ENCODE measurements around the gene CREBRF.

The CREBRF gene

DNA sequence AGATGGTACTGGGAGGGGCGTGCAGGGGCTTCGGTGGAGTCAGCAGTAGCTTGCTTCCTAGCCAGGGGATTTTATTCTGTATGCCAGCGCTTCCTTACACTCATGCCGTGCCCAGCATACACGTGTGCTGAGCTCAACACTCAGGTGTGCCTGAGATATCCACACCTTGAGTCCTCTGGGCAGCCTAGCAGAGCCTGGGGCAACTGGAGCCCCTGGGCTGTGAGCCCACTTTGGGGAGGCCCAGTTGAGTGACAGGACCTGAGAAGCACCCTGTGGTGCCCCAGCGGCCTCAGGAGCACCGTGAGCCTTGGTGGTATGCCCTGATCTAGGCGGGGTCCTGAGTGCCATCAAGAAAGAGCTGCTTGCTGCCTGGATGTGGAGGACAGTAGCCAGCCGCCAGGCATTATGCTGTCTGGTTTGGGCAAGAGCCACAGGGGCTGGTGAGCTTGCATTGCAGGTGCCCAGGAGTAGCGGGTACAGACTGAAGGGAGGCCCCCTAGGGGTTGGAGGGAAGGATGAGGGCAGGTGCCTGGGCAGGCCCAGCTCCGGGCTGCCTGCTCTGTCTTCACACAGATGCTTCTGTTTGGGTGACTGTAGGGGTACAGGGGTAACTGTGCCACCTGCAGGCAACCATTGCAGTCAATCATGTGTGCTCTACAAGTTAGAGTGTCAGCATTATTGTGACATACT is 131.0 kb downstream of the CREBRF start:
- H3K79me2 ChIP-seq (ENCODE audit: control insufficient read depth, insufficient read depth, low read length, unreplicated experiment) = no peaks in the 10 kb centered on the region
- no peaks in the 10 kb centered on the region for H3K4me1 ChIP-seq (ENCODE audit: control insufficient read depth, insufficient read depth, low read length, unreplicated experiment)
- H3K36me3 ChIP-seq (ENCODE audit: insufficient read depth, low read length) = no peaks in the 10 kb centered on the region
- no peak overlapping the region for H3K27ac ChIP-seq (ENCODE audit: low read depth, low read length)
- H3K27me3 ChIP-seq (ENCODE audit: insufficient read depth, low read length) = peaks cover 2% of the 10 kb centered on the region; the same call in 1 of the 2 replicates
- H3K4me3 ChIP-seq (ENCODE audit: low read depth, low read length) = no peak overlapping the region
- H2AFZ ChIP-seq (ENCODE audit: low read length, unreplicated experiment) = no peak overlapping the region

GRCh38 chr5:173188280-173188679 is 132.1 kb downstream of the CREBRF start:
- Histone ChIP-seq H3K79me2 (ENCODE audit: control insufficient read depth, insufficient read depth, low read length, unreplicated experiment) (no peaks in the 10 kb centered on the region), H3K4me3 (ENCODE audit: low read depth, low read length) (no peak overlapping the region), H3K36me3 (ENCODE audit: insufficient read depth, low read length) (no peaks in the 10 kb centered on the region), H3K27ac (ENCODE audit: low read depth, low read length) (no peak overlapping the region), H2AFZ (ENCODE audit: low read length, unreplicated experiment) (no peak overlapping the region), H3K27me3 (ENCODE audit: insufficient read depth, low read length) (peaks cover 2% of the 10 kb centered on the region; the same call in 1 of the 2 replicates), H3K4me1 (ENCODE audit: control insufficient read depth, insufficient read depth, low read length, unreplicated experiment) (no peaks in the 10 kb centered on the region)

Measured in ACC112 (cell line).